ENCODE results near the gene GTF3C2.

DNA sequence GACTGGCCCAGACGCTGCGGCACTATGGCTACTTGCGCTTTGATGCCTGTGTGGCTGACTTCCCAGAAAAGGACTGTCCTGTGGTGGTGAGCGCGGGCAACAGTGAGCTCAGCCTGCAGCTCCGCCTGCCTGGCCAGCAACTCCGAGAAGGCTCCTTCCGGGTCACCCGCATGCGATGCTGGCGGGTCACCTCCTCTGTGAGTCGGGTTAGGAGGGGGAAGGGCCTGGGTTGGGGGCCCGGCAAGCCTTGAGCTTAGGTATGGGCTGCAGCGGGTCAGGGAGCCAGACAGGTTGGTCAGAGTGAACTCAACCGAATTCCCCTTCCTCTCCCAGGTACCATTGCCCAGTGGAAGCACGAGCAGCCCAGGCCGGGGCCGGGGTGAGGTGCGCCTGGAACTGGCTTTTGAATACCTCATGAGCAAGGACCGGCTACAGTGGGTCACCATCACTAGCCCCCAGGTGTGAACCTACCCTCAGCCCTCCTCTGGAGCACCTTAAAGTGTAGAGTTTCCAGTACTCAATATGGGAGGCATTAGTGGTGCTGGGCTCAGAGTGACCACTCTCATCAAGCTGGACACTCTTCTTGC, 19.0 kb upstream of the GTF3C2 start:
- TF ChIP-seq SREBF2 (IDR thresholded peaks at IDR 0.05; ENCODE audit: low read length), result no peak
- TF ChIP-seq, protein P1, sequence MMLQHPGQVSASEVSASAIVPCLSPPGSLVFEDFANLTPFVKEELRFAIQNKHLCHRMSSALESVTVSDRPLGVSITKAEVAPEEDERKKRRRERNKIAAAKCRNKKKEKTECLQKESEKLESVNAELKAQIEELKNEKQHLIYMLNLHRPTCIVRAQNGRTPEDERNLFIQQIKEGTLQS (IDR thresholded peaks at IDR 0.05; ENCODE audit: borderline replicate concordance, extremely low read depth, low read depth, low read length), result no peak
- TF ChIP-seq CEBPB (IDR thresholded peaks at IDR 0.05; ENCODE audit: borderline replicate concordance in 1 of 2, low read depth in 2 of 2, low read length in 2 of 2), result no peak
- TF ChIP-seq CTCF (IDR thresholded peaks at IDR 0.05 in 2 of 3, conservative IDR thresholded peaks at IDR 0.05 in 1 of 3; ENCODE audit: control insufficient read depth in 2 of 3, extremely low read depth in 1 of 3, insufficient read depth in 1 of 3, low read depth in 3 of 3, low read length in 3 of 3), result no peak
- TF ChIP-seq, protein P2, sequence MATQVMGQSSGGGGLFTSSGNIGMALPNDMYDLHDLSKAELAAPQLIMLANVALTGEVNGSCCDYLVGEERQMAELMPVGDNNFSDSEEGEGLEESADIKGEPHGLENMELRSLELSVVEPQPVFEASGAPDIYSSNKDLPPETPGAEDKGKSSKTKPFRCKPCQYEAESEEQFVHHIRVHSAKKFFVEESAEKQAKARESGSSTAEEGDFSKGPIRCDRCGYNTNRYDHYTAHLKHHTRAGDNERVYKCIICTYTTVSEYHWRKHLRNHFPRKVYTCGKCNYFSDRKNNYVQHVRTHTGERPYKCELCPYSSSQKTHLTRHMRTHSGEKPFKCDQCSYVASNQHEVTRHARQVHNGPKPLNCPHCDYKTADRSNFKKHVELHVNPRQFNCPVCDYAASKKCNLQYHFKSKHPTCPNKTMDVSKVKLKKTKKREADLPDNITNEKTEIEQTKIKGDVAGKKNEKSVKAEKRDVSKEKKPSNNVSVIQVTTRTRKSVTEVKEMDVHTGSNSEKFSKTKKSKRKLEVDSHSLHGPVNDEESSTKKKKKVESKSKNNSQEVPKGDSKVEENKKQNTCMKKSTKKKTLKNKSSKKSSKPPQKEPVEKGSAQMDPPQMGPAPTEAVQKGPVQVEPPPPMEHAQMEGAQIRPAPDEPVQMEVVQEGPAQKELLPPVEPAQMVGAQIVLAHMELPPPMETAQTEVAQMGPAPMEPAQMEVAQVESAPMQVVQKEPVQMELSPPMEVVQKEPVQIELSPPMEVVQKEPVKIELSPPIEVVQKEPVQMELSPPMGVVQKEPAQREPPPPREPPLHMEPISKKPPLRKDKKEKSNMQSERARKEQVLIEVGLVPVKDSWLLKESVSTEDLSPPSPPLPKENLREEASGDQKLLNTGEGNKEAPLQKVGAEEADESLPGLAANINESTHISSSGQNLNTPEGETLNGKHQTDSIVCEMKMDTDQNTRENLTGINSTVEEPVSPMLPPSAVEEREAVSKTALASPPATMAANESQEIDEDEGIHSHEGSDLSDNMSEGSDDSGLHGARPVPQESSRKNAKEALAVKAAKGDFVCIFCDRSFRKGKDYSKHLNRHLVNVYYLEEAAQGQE (IDR thresholded peaks at IDR 0.05; ENCODE audit: low read depth, low read length), result no peak
- TF ChIP-seq PAX5 (IDR thresholded peaks at IDR 0.05; ENCODE audit: borderline replicate concordance, low read depth, low read length), result no peak
- TF ChIP-seq EP300 (IDR thresholded peaks at IDR 0.05; ENCODE audit: borderline replicate concordance in 1 of 2, control insufficient read depth in 1 of 2, low read depth in 2 of 2, low read length in 2 of 2), result no peak
- no peak for TF ChIP-seq RAD21 (IDR thresholded peaks at IDR 0.05; ENCODE audit: insufficient read depth, low read depth, low read length)
- no peak for TF ChIP-seq ZNF217 (IDR thresholded peaks at IDR 0.05)
- no peak for TF ChIP-seq NBN (IDR thresholded peaks at IDR 0.05)
- no peak for TF ChIP-seq ZNF274 (IDR thresholded peaks at IDR 0.05; ENCODE audit: insufficient read depth, insufficient read length)

Measured in GM12878 (cell line).